HL-60 (cell line): ENCODE measurements around the gene TH.

Source experiments
- CTCF ChIP-seq: IDR thresholded peaks from one replicate; pipeline ENCODE4 v1.5.1; 2011; ENCODE audit warnings: low read length, control low read depth, inconsistent platforms; ENCODE audit not compliant: insufficient read depth
- POLR2AphosphoS5 ChIP-seq: IDR thresholded peaks from 2 replicates; pipeline ENCODE4 v1.6.1; 2012; ENCODE audit warnings: low read depth

- TF ChIP-seq CTCF: no peak
- TF ChIP-seq POLR2AphosphoS5: no peak
Observed at GRCh38 chr11:2164861-2165555, 6.6 kb downstream of the TH start.
